ENCODE data around the gene CRYBG3.
A peak's percentile ranks its signal among the peaks of the same experiment; 100 is the strongest.

The CRYBG3 gene

DNA sequence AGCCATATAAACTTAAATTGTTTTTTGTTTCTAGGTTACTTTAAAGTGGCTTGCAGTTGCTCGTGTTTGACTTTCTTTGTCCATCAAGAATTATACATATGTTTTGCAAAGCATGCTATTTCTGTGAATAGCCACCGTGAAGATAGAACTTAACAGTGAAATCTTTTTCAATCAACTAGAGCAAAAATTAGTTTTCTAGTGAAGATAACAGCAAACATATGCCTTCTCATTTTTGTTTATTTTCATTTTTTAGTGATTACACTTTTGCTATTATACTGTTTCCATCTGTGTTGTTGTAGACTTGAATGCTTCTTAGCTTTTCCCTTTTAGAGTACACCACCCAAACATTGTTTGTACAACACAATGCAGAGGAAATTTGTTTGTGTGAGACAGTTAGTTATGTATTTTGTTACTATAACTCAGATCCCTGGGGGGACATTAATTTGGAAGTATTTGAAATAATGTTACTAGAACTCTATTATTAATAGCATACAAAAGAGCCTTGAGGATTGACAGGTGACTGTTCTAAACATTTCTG, 62.8 kb downstream of the CRYBG3 start:
- peak overlapping the region in 1 of 5 donors; percentile 22 for H3K9ac ChIP-seq (ENCODE audit: low read length in 5 of 5)
- no peaks in the 10 kb centered on the region for H3K27me3 ChIP-seq (ENCODE audit: control insufficient read depth in 5 of 5, insufficient read depth in 4 of 5, low read length in 5 of 5)
- no peak overlapping the region for H3K4me3 ChIP-seq (ENCODE audit: low read depth in 1 of 5, low read length in 5 of 5)
- H3K4me1 ChIP-seq (ENCODE audit: control insufficient read depth in 5 of 5, insufficient read depth in 5 of 5, low read length in 5 of 5), result peaks cover 0 to 42% (median 25%) of the 10 kb centered on the region in 5 donors
- H3K36me3 ChIP-seq (ENCODE audit: control insufficient read depth in 5 of 5, insufficient read depth in 5 of 5, low read length in 5 of 5), result peaks cover 24 to 44% (median 28%) of the 10 kb centered on the region in 5 donors
- H3K27ac ChIP-seq (ENCODE audit: low read depth, low read length), result peak overlapping the region; percentile 82
- no peaks in the 10 kb centered on the region for H3K9me3 ChIP-seq (ENCODE audit: control insufficient read depth in 5 of 5, low read length in 5 of 5)

DNA sequence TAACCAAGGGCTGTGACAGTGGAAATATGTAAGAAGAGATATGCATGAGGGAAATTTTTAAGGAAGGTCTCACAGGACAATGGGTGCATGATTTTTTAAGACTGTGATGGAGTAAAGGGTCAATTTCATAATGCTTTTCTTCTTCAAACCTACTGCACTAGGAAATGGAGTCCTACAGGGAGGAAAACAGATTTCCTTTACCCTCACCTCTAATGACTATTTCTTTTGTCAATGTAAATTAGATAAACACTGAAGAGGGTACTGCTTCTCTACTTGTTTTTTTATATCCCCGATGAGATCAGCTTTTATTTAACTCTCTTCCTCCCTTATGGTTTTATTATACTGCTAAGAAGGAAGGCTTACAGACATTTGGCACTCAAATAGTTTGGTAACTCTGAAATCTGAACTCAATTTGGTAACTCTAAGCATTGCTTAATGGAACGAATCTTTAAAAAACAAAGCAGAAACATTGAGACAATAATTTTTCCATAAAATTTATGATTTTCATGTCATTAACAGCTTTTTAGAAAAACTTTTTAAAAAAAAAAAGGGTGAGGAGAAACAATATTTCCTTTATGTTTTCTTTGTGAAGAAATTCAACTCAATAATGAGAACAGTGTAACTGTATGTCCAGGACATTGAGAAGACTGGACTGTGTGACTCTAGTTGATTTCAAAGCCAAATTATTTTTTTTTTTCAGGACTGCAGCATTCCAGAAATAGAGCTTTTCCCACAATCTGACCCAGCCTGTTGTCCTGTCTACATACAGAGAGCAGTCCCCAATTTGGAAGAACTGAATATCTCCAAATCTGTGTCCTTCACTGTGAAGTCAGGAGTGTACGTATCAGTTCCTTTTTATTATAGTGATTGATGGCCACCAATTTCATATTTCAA, 64.4 kb downstream of the CRYBG3 start:
- Histone ChIP-seq H3K27ac (ENCODE audit: low read depth, low read length) (peak overlapping the region; percentile 82), H3K27me3 (ENCODE audit: control insufficient read depth in 5 of 5, insufficient read depth in 4 of 5, low read length in 5 of 5) (no peaks in the 10 kb centered on the region), H3K4me3 (ENCODE audit: low read depth in 1 of 5, low read length in 5 of 5) (no peak overlapping the region), H3K36me3 (ENCODE audit: control insufficient read depth in 5 of 5, insufficient read depth in 5 of 5, low read length in 5 of 5) (peaks cover 26 to 41% (median 30%) of the 10 kb centered on the region in 5 donors), H3K9me3 (ENCODE audit: control insufficient read depth in 5 of 5, low read length in 5 of 5) (no peaks in the 10 kb centered on the region), H3K4me1 (ENCODE audit: control insufficient read depth in 5 of 5, insufficient read depth in 5 of 5, low read length in 5 of 5) (peaks cover 0 to 42% (median 25%) of the 10 kb centered on the region in 5 donors), H3K9ac (ENCODE audit: low read length in 5 of 5) (no peak overlapping the region)

DNA sequence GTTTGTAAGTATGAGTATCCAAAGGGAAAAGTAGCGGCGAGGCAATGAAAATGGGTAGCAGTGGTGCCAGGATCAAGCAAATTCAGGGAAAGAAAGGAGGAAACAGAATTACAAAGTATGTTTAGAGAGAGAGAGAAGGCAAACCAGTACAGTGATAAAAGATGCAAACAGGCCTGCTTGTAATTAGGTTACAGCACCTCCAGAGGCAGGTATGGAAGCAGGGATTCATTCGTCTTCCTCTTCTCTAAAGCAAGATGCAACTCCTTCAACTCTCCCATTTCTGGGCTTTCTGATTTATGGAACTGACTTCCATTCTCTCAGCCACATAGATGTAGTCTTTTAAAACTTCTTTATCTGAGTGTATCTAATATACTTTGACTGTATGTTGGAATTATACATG, 68.0 kb downstream of the CRYBG3 start:
- H3K27ac ChIP-seq (ENCODE audit: low read depth, low read length), result no peak overlapping the region
- H3K36me3 ChIP-seq (ENCODE audit: control insufficient read depth in 5 of 5, insufficient read depth in 5 of 5, low read length in 5 of 5), result peaks cover 31 to 40% (median 35%) of the 10 kb centered on the region in 5 donors
- H3K27me3 ChIP-seq (ENCODE audit: control insufficient read depth in 5 of 5, insufficient read depth in 4 of 5, low read length in 5 of 5), result no peaks in the 10 kb centered on the region
- H3K4me3 ChIP-seq (ENCODE audit: low read depth in 1 of 5, low read length in 5 of 5), result no peak overlapping the region
- H3K4me1 ChIP-seq (ENCODE audit: control insufficient read depth in 5 of 5, insufficient read depth in 5 of 5, low read length in 5 of 5), result peaks cover 0 to 20% (median 17%) of the 10 kb centered on the region in 5 donors
- H3K9me3 ChIP-seq (ENCODE audit: control insufficient read depth in 5 of 5, low read length in 5 of 5), result no peaks in the 10 kb centered on the region
- no peak overlapping the region for H3K9ac ChIP-seq (ENCODE audit: low read length in 5 of 5)

DNA sequence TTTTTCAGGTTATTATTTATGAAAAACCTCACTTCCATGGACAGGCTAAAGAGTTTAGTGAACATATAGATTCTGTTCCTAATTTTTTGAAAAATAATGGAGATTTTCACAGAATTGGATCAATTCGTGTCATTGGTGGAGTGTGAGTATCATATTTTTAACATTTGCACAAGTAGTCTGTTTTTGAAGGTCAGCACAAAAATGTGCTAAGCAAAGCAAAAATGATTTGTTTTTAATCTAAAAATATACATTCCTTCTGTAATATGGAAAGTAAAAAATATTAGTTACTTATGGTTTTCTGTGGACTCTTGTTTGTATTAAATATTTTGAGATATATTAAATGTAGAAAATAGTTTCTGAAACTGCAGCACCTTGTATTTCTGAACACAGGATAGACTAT, 71.0 kb downstream of the CRYBG3 start:
- no peak overlapping the region for H3K4me3 ChIP-seq (ENCODE audit: low read depth in 1 of 5, low read length in 5 of 5)
- H3K36me3 ChIP-seq (ENCODE audit: control insufficient read depth in 5 of 5, insufficient read depth in 5 of 5, low read length in 5 of 5), result peaks cover 33 to 38% (median 35%) of the 10 kb centered on the region in 5 donors
- H3K27ac ChIP-seq (ENCODE audit: low read depth, low read length), result no peak overlapping the region
- H3K9me3 ChIP-seq (ENCODE audit: control insufficient read depth in 5 of 5, low read length in 5 of 5), result no peaks in the 10 kb centered on the region
- no peaks in the 10 kb centered on the region for H3K27me3 ChIP-seq (ENCODE audit: control insufficient read depth in 5 of 5, insufficient read depth in 4 of 5, low read length in 5 of 5)
- no peaks in the 10 kb centered on the region for H3K4me1 ChIP-seq (ENCODE audit: control insufficient read depth in 5 of 5, insufficient read depth in 5 of 5, low read length in 5 of 5)
- H3K9ac ChIP-seq (ENCODE audit: low read length in 5 of 5), result no peak overlapping the region

DNA sequence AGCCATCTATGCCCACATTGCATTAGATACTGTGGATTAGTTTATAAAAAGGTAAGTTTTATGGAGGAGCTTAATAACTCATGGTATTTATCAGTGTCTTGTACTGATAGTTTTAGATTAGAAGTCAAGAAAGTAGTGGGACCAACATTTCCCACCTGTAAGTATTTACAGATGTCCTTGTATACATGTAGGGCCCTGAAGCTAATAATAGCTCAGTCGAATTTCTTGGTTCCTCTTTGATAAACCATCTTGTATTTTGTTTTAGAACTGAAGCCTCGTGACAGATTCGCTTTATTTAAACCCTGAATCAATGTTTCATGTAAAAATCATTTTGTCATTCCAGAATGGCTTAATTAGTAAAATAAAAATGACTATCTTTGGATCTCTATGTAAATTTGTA, 73.4 kb downstream of the CRYBG3 start:
- Histone ChIP-seq H3K9ac (ENCODE audit: low read length in 5 of 5) (no peak overlapping the region), H3K4me1 (ENCODE audit: control insufficient read depth in 5 of 5, insufficient read depth in 5 of 5, low read length in 5 of 5) (peaks cover 0 to 6% (median 0%) of the 10 kb centered on the region in 5 donors), H3K9me3 (ENCODE audit: control insufficient read depth in 5 of 5, low read length in 5 of 5) (no peaks in the 10 kb centered on the region), H3K27ac (ENCODE audit: low read depth, low read length) (no peak overlapping the region), H3K27me3 (ENCODE audit: control insufficient read depth in 5 of 5, insufficient read depth in 4 of 5, low read length in 5 of 5) (no peaks in the 10 kb centered on the region), H3K36me3 (ENCODE audit: control insufficient read depth in 5 of 5, insufficient read depth in 5 of 5, low read length in 5 of 5) (peaks cover 14 to 25% (median 22%) of the 10 kb centered on the region in 5 donors), H3K4me3 (ENCODE audit: low read depth in 1 of 5, low read length in 5 of 5) (no peak overlapping the region)

DNA sequence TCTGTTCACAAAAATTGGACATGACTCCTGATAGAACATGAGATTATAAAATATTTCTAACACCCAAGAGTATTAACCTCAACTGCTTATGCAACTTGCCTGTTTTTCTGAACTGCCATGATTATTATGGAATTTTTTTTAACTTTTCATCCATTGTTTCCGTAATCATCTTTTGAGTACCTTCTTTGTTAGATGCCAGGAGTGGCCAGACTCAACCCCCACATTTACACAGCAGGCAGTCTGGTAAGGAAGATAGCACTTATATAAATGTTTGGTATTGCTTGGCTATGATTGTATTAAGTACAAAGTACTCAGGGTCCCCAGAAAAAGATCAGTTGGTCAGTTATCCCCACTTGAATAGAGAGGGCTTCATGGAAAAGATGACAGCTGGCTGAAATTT, 74.3 kb downstream of the CRYBG3 start:
- no peaks in the 10 kb centered on the region for H3K9me3 ChIP-seq (ENCODE audit: control insufficient read depth in 5 of 5, low read length in 5 of 5)
- H3K27me3 ChIP-seq (ENCODE audit: control insufficient read depth in 5 of 5, insufficient read depth in 4 of 5, low read length in 5 of 5), result no peaks in the 10 kb centered on the region
- peaks cover 12 to 24% (median 19%) of the 10 kb centered on the region in 5 donors for H3K36me3 ChIP-seq (ENCODE audit: control insufficient read depth in 5 of 5, insufficient read depth in 5 of 5, low read length in 5 of 5)

DNA sequence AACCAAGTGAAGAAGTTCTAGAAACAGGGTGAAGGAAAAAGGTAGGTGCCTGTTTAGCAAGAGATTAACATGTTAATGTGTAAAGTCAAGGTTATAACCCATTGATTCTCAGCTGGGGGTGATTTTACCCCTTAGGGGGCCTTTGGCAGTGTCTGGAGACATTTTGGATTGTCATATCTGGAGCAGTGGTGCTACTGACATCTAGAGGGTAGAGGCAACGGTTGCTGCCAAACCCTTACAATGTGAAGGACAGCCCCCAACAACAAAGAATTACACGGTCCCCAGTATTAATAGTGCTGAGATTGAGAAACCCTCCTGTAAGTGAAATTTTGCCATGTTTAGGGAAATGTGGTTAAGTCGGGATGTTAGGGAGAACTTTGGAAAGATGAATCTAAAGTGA, 74.7 kb downstream of the CRYBG3 start:
- H3K36me3 ChIP-seq (ENCODE audit: control insufficient read depth in 5 of 5, insufficient read depth in 5 of 5, low read length in 5 of 5), result peaks cover 10 to 22% (median 18%) of the 10 kb centered on the region in 5 donors
- H3K27me3 ChIP-seq (ENCODE audit: control insufficient read depth in 5 of 5, insufficient read depth in 4 of 5, low read length in 5 of 5), result no peaks in the 10 kb centered on the region
- no peak overlapping the region for H3K27ac ChIP-seq (ENCODE audit: low read depth, low read length)
- no peaks in the 10 kb centered on the region for H3K9me3 ChIP-seq (ENCODE audit: control insufficient read depth in 5 of 5, low read length in 5 of 5)
- H3K4me1 ChIP-seq (ENCODE audit: control insufficient read depth in 5 of 5, insufficient read depth in 5 of 5, low read length in 5 of 5), result peaks cover 0 to 17% (median 7%) of the 10 kb centered on the region in 5 donors
- H3K9ac ChIP-seq (ENCODE audit: low read length in 5 of 5), result no peak overlapping the region
- H3K4me3 ChIP-seq (ENCODE audit: low read depth in 1 of 5, low read length in 5 of 5), result no peak overlapping the region

More for the DNA sequence above, 74.3 kb downstream of the CRYBG3 start:
- Histone ChIP-seq H3K4me1 (ENCODE audit: control insufficient read depth in 5 of 5, insufficient read depth in 5 of 5, low read length in 5 of 5) (peaks cover 0 to 14% (median 3%) of the 10 kb centered on the region in 5 donors), H3K4me3 (ENCODE audit: low read depth in 1 of 5, low read length in 5 of 5) (no peak overlapping the region), H3K9ac (ENCODE audit: low read length in 5 of 5) (no peak overlapping the region), H3K27ac (ENCODE audit: low read depth, low read length) (no peak overlapping the region)

DNA sequence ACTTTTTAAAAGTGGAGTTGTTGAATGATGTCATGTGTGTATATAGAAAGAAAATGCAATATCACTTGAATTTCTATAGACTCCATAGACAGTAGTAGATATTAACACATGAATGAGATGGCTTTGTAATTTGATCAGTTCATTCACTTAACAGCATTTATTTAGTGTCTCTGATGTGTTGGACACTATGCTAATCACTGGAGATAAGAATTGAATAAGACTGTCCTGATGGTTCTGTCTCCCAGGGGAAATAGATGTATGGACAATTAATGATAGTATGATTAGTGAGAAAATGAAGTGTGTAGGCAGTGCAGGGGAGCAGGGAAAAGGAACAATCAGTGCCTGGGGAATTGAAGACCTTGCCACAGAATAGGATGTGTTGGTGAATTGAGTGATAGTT, 77.5 kb downstream of the CRYBG3 start:
- peaks cover 3 to 14% (median 12%) of the 10 kb centered on the region in 5 donors for H3K36me3 ChIP-seq (ENCODE audit: control insufficient read depth in 5 of 5, insufficient read depth in 5 of 5, low read length in 5 of 5)
- H3K9me3 ChIP-seq (ENCODE audit: control insufficient read depth in 5 of 5, low read length in 5 of 5), result no peaks in the 10 kb centered on the region

DNA sequence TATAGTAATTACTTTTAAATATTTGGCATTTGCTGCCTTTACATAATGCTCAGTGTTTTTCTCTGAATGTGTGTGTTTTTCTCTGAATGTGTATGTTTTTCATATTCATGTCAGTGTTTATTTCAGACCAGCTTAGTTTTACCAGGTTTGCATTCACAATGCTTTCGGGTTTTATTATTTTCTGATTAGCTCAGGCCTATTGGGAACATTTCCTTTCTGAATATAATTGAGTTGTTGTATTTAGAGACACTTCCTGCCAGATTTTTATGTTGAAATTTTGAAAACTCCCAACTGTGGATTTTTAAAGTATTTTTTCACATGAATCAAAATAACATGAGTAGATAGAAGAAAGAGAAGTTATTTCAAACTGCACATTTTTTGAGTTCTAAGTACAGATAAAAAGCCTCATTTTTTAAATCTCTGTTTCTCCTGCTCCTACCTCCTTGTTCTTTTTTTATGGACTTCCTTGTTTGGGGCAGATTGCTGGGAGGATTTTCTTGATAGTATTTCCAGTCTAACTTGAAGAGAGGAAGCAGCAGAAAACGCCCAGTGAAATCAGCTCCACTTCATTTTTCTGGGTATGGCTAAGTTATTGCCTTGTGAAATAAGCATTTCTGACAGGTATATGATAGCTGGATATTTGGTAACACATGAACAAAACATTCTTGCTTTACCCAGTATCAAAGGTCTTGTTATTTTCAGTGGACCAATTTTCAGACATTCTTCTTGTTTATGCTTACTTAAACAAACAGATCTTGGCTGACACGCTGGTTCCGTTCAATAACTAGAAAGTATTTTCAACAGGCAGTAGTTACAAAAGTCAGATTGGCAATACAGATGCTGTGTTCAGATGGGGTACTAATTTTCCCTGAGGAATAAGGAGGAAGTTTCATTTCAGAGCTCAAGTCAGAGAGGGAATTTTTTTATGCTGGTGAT, 79.8 kb downstream of the CRYBG3 start:
- H3K4me3 ChIP-seq (ENCODE audit: low read depth in 1 of 5, low read length in 5 of 5), result peak overlapping the region in 1 of 5 donors; percentile 23
- peak overlapping the region in 4 of 5 donors; percentile 3 to 60 (median 44) for H3K9ac ChIP-seq (ENCODE audit: low read length in 5 of 5)
- no peaks in the 10 kb centered on the region for H3K9me3 ChIP-seq (ENCODE audit: control insufficient read depth in 5 of 5, low read length in 5 of 5)
- peaks cover 3 to 12% (median 8%) of the 10 kb centered on the region in 5 donors for H3K36me3 ChIP-seq (ENCODE audit: control insufficient read depth in 5 of 5, insufficient read depth in 5 of 5, low read length in 5 of 5)
- peaks cover 2 to 30% (median 17%) of the 10 kb centered on the region in 5 donors for H3K4me1 ChIP-seq (ENCODE audit: control insufficient read depth in 5 of 5, insufficient read depth in 5 of 5, low read length in 5 of 5)
- H3K27me3 ChIP-seq (ENCODE audit: control insufficient read depth in 5 of 5, insufficient read depth in 4 of 5, low read length in 5 of 5), result no peaks in the 10 kb centered on the region
- peak overlapping the region; percentile 89 for H3K27ac ChIP-seq (ENCODE audit: low read depth, low read length)

More for the DNA sequence above, 77.5 kb downstream of the CRYBG3 start:
- H3K4me3 ChIP-seq (ENCODE audit: low read depth in 1 of 5, low read length in 5 of 5), result no peak overlapping the region
- no peaks in the 10 kb centered on the region for H3K27me3 ChIP-seq (ENCODE audit: control insufficient read depth in 5 of 5, insufficient read depth in 4 of 5, low read length in 5 of 5)
- H3K9ac ChIP-seq (ENCODE audit: low read length in 5 of 5), result no peak overlapping the region
- no peak overlapping the region for H3K27ac ChIP-seq (ENCODE audit: low read depth, low read length)
- peaks cover 2 to 30% (median 17%) of the 10 kb centered on the region in 5 donors for H3K4me1 ChIP-seq (ENCODE audit: control insufficient read depth in 5 of 5, insufficient read depth in 5 of 5, low read length in 5 of 5)

Data from subcutaneous abdominal adipose tissue (tissue), 5 donors.